Smooth muscle cell (in vitro differentiated cells): ENCODE data around the gene DNHD1. TPM values are rescaled to one million over a fixed set of nuclear protein-coding genes. Genes with fewer than 3 reads are reported as not detected.

Source experiments
- DNase-seq: peaks from one replicate; lab custom pipeline; 2025; ENCODE audit not compliant: unreplicated experiment; lab: John Stamatoyannopoulos, UW
- H2AFZ ChIP-seq: fragments of 200-600 bp; sonication (generic); 2 replicates; pipeline ENCODE4 v1.6.0; 2016; ENCODE audit warnings: antibody characterized with exemption, low read depth, mild to moderate bottlenecking
- H3F3A ChIP-seq: fragments of 200-600 bp; sonication (generic); 2 replicates; pipeline ENCODE4 v1.6.0; 2017; ENCODE audit warnings: antibody characterized with exemption, low read depth
- H3K27ac ChIP-seq: fragments of 200-600 bp; sonication (generic); 2 replicates; pipeline ENCODE4 v1.5.1; 2016; ENCODE audit warnings: low read depth, mild to moderate bottlenecking
- H3K27me3 ChIP-seq: fragments of 200-600 bp; sonication (generic); 2 replicates; pipeline ENCODE4 v1.6.1; 2016; ENCODE audit warnings: low read depth, mild to moderate bottlenecking
- H3K36me3 ChIP-seq: fragments of 200-600 bp; sonication (generic); 2 replicates; pipeline ENCODE4 v1.5.1; 2016; ENCODE audit warnings: low read depth
- H3K4me1 ChIP-seq: fragments of 200-600 bp; sonication (generic); 2 replicates; pipeline ENCODE4 v1.5.1; 2016; ENCODE audit warnings: low read depth
- H3K4me2 ChIP-seq: fragments of 200-600 bp; sonication (generic); 2 replicates; pipeline ENCODE4 v1.6.0; 2016; ENCODE audit warnings: mild to moderate bottlenecking
- H3K4me3 ChIP-seq: fragments of 200-600 bp; sonication (generic); 2 replicates; pipeline ENCODE4 v1.5.1; 2016; ENCODE audit warnings: mild to moderate bottlenecking
- H3K79me2 ChIP-seq: fragments of 200-600 bp; sonication (generic); 2 replicates; pipeline ENCODE4 v1.6.0; 2016; ENCODE audit warnings: low read depth, mild to moderate bottlenecking
- H3K9ac ChIP-seq: fragments of 200-600 bp; sonication (generic); 2 replicates; pipeline ENCODE4 v1.6.0; 2016; ENCODE audit warnings: low read depth
- H3K9me3 ChIP-seq: fragments of 200-600 bp; sonication (generic); replicated peaks from 2 replicates; pipeline ENCODE4 v1.5.1; 2016; ENCODE audit warnings: low read depth
- H4K20me1 ChIP-seq: fragments of 200-600 bp; sonication (generic); 2 replicates; pipeline ENCODE4 v1.6.0; 2016; ENCODE audit warnings: low read depth
- WGBS: methylation state at CpG from one replicate; pipeline ENCODE4 v1.1.7; 2016; ENCODE audit warnings: low lambda C conversion rate; 5-methylcytosine and 5-hydroxymethylcytosine counted together
- polyA plus RNA-seq: library from polyadenylated mRNA; unstranded; fragments of >200 nt; fragmentation: Nextera tagmentation; extraction: Ambion mirVana; gene quantifications from 2 replicates; pipeline ENCODE4 v1.2.1, GENCODE V29; 2016
- total RNA-seq: library from RNA; depleted of rRNA; stranded (reverse); fragments of >200 nt; gene quantifications from 2 replicates; pipeline ENCODE4 v1.2.3, GENCODE V29; 2014
- TF ChIP-seq, protein P1 (sequence below): fragments of 200-600 bp; sonication (generic); IDR thresholded peaks from 2 replicates; pipeline ENCODE4 v1.5.1; 2017; ENCODE audit warnings: borderline replicate concordance, mild to moderate bottlenecking, antibody characterized with exemption; ENCODE audit not compliant: insufficient read depth, poor library complexity, severe bottlenecking

Gene DNHD1
- total and polyA plus RNA-seq, 2 experiments from 2014 or later: 5.5 to 9.1 TPM

DNA sequence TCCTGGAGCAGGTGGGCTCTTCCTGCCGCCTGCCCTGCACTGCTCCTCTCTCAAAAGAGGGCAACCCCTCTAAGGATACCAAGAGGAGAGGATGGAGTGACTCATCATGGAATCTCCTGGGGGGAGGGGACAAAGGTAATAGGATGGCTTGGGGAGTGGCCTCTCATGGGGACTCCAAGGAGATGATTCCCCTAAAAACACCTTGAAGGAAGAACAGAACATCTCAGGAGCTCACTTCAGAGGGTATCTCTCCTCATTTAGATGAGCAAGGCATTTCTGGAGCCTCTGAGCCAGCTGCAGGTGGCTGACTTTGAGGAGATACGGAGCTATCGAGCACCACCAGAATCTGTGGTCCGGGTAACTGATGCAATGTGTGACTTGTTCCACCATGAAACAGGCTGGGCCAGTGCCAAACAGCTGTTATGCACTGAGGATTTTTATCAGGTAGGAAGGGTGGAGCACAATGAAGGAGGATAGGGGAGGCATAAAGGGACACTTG, 66.1 kb downstream of the DNHD1 start:
- 93% methylated on average over 4 of the region's 4 CpGs for WGBS
- no peaks in the 10 kb centered on the region for H3K79me2 ChIP-seq
- H3K4me3 ChIP-seq: no peak overlapping the region
- no peak overlapping the region for H3K9ac ChIP-seq
- H3K36me3 ChIP-seq: no peaks in the 10 kb centered on the region
- H4K20me1 ChIP-seq: no peaks in the 10 kb centered on the region
- H2AFZ ChIP-seq: no peak overlapping the region
- no peak for DNase-seq
- no peak overlapping the region for H3K27ac ChIP-seq
- no peaks in the 10 kb centered on the region for H3K9me3 ChIP-seq
- H3K4me1 ChIP-seq: no peaks in the 10 kb centered on the region
- H3K4me2 ChIP-seq: no peak overlapping the region
- H3F3A ChIP-seq: no peaks in the 10 kb centered on the region
- no peaks in the 10 kb centered on the region for H3K27me3 ChIP-seq
- TF ChIP-seq, protein P1, sequence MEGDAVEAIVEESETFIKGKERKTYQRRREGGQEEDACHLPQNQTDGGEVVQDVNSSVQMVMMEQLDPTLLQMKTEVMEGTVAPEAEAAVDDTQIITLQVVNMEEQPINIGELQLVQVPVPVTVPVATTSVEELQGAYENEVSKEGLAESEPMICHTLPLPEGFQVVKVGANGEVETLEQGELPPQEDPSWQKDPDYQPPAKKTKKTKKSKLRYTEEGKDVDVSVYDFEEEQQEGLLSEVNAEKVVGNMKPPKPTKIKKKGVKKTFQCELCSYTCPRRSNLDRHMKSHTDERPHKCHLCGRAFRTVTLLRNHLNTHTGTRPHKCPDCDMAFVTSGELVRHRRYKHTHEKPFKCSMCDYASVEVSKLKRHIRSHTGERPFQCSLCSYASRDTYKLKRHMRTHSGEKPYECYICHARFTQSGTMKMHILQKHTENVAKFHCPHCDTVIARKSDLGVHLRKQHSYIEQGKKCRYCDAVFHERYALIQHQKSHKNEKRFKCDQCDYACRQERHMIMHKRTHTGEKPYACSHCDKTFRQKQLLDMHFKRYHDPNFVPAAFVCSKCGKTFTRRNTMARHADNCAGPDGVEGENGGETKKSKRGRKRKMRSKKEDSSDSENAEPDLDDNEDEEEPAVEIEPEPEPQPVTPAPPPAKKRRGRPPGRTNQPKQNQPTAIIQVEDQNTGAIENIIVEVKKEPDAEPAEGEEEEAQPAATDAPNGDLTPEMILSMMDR: no peak

DNA sequence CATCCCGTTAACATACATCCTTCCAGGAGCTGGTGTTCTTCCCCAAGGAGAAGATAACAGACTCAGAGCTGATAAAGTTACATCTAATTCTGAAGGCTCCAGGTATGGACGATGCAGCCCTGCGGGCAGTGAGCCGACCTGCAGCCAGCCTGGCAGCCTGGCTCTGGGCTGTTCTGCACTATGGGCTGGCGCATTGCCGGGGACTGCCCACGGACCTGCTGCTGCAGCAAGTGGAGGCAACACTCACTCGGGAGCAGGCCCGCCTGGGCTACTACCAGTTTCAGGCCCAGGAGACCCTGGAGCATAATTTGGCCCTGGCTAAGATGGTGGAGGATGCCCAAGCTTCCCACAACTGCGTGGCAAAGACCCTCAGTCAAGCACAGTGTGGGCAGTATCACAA, 66.6 kb downstream of the DNHD1 start:
- H3K27me3 ChIP-seq: no peaks in the 10 kb centered on the region
- no peak for DNase-seq
- no peak overlapping the region for H2AFZ ChIP-seq
- no peak overlapping the region for H3K9ac ChIP-seq
- no peaks in the 10 kb centered on the region for H3K79me2 ChIP-seq
- no peak overlapping the region for H3K4me2 ChIP-seq
- H3F3A ChIP-seq: no peaks in the 10 kb centered on the region
- WGBS: 90% methylated on average over 10 of the region's 10 CpGs
- TF ChIP-seq, protein P1: no peak
- H3K4me3 ChIP-seq: no peak overlapping the region
- no peaks in the 10 kb centered on the region for H3K9me3 ChIP-seq
- no peak overlapping the region for H3K27ac ChIP-seq
- H4K20me1 ChIP-seq: no peaks in the 10 kb centered on the region
- H3K36me3 ChIP-seq: no peaks in the 10 kb centered on the region
- H3K4me1 ChIP-seq: no peaks in the 10 kb centered on the region

DNA sequence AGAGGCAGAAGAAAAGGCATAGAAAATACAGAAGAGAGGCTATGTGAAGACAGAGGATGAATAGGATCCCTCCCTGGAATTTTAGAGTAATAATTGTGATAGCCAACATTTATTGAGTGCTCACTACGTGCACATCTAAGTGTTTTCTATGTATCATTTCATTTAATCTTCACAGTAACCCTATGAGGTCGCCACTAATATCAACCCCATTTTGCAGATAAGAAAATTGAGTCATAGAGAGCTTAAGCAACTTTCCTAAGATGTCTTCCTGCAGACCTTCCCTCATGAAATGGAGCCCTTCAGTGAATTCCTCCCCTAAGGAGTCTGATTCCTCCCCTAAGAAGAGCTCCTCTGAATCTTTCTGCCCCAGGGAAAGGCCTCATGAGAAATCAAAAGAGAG, 68.2 kb downstream of the DNHD1 start:
- TF ChIP-seq, protein P1: no peak
- 68% methylated on average over 2 of the region's 2 CpGs for WGBS

DNA sequence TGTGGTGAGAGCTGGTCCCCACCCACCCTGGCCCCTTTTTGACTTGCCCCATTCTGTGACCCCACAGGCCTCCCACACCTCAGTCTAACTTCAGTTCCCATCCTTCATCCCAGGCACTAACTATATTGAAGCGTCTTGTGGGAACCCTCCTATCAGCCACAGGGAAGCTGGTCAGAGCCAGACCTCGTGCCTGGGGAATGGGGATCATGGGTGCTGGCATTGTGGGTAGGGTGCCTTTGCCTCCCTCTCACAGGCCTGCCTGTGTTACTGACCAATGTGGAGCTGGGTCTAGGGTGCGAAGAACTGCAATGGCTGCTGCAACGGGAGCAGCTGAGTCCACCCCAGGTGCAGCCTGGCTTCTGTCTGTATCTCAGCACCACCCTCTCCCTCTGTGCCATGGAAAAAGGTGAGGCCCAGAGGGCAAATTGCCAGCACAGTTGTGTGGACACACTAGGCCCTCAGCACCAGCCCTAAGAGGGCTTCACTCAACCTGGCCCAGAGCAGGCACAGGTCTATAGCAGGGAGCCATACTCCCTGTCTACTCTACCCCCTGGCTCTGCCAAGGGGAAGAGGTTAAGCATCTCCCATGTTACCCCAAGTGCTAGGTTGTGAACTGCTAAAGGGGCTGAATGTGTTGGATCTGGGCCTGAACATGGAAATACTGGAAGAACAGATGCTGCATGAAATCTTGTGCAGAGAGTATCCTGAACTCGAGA, 69.1 kb downstream of the DNHD1 start:
- Histone ChIP-seq H4K20me1 (no peaks in the 10 kb centered on the region), H3K4me1 (no peaks in the 10 kb centered on the region), H3K9me3 (no peaks in the 10 kb centered on the region), H3K4me3 (no peak overlapping the region), H3K27ac (no peak overlapping the region), H3K79me2 (no peaks in the 10 kb centered on the region), H3K9ac (no peak overlapping the region), H3K4me2 (no peak overlapping the region), H3K27me3 (no peaks in the 10 kb centered on the region), H2AFZ (no peak overlapping the region), H3K36me3 (no peaks in the 10 kb centered on the region), H3F3A (no peaks in the 10 kb centered on the region)
- TF ChIP-seq, protein P1: no peak
- 97% methylated on average over 5 of the region's 5 CpGs for WGBS
- no peak for DNase-seq

More for the DNA sequence above, 68.2 kb downstream of the DNHD1 start:
- Histone ChIP-seq H4K20me1 (no peaks in the 10 kb centered on the region), H3K27me3 (no peaks in the 10 kb centered on the region), H3K9ac (no peak overlapping the region), H3K36me3 (no peaks in the 10 kb centered on the region), H2AFZ (no peak overlapping the region), H3F3A (no peaks in the 10 kb centered on the region), H3K9me3 (no peaks in the 10 kb centered on the region), H3K4me2 (no peak overlapping the region), H3K79me2 (no peaks in the 10 kb centered on the region), H3K4me3 (no peak overlapping the region), H3K4me1 (no peaks in the 10 kb centered on the region), H3K27ac (no peak overlapping the region)
- no peak for DNase-seq
